ENCODE data around the gene TMUB1. TPM values are rescaled to one million over a fixed set of nuclear protein-coding genes. Genes with fewer than 3 reads are reported as not detected.

Gene TMUB1
- total and polyA plus RNA-seq, 12 donors = 18.5 to 88.2 (median 26.1) TPM

DNA sequence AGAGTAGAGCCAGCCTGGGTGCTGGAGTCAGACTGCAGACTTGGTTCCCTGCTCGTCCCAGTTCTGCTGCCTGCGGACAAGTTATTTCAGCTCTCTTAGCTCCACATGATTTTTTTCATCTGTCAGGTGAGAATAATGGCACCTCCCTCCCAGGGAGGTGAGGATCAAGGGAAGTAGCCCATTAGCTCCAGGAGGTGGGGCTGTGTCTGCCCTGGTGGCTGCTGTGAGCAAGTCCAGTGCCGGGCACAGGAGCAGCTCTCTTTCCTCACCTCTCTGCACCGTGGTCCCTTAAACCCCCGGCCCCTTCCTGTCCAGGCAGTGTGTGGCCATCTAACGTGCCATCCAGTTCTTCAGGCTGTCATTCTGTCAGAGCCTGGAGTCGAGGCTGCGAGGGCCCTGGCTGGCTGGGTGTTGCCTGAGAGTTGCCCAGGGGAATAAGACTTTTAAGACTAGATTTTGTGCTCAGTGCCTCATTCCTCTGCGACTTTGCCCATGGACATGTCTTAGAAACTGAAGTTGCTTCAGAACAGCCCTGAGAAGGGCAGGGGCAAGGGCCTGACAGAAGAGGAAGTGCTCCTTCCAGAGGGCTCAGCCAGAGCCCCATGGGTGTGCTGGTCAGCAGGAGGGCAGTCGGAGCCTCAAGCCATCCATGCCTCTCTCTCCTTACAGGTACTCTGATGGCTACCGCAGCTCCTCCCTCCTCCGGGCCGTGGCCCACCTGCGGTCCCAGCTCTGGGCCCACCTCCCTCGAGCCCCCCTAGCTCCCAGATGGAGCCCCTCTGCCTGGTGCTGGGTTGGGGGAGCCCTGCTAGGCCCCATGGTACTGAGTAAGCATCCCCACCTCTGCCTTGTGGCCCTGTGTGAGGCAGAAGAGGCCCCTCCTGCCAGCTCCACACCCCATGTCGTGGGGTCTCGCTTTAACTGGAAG, 50.1 kb downstream of the TMUB1 start:
- ATAC-seq (no peak), DNase-seq (no peak)
- no peak overlapping the region for H3K4me3 ChIP-seq
- H3K27me3 ChIP-seq = no peaks in the 10 kb centered on the region
- intact Hi-C loops (cut with DNase I) = loop anchor here in 3 of 10 donors (5.0 to 10.0 kb wide), 2 partner anchors 72 to 79 kb away; no protein-coding TSS in a partner anchor
- H3K4me1 ChIP-seq = peaks cover 0 to 28% (median 16%) of the 10 kb centered on the region in 9 donors
- H3K9me3 ChIP-seq = no peaks in the 10 kb centered on the region
- no peak for TF ChIP-seq CTCF (IDR thresholded peaks at IDR 0.05)
- H3K36me3 ChIP-seq = peaks cover 0 to 62% (median 12%) of the 10 kb centered on the region in 9 donors
- no peak overlapping the region for H3K27ac ChIP-seq
- WGBS, 2 donors = 89 to 92% methylated on average over 17 of the region's 17 CpGs

Other genes with a start within 250 kb of the TMUB1 start
- gene AOC1, start 231.0 kb downstream of the TMUB1 start, total RNA-seq = 1 to 10 TPM in 1 of 10 donors, under 1 TPM in 7, not detected in 2; 0.09 to 1.2 (median 0.37) TPM
- gene AOC1, start 231.0 kb downstream of the TMUB1 start, polyA plus RNA-seq = under 1 TPM in 1 of 2 donors, not detected in 1; 0.04 TPM
- 100 to 1,000 TPM in 1 of 10 donors, 10 to 100 TPM in 9; 63.2 to 126 (median 78.4) TPM for gene KCNH2, start 105.2 kb downstream of the TMUB1 start, total RNA-seq
- gene KCNH2, start 105.2 kb downstream of the TMUB1 start, polyA plus RNA-seq = 10 to 100 TPM; 50.2 to 99.9 TPM
- 10 to 100 TPM in 9 of 10 donors, 1 to 10 TPM in 1; 10.0 to 53.3 (median 13.3) TPM for gene NOS3, start 92.5 kb downstream of the TMUB1 start, total RNA-seq
- gene NOS3, start 92.5 kb downstream of the TMUB1 start, polyA plus RNA-seq = 10 to 100 TPM; 11.1 to 25.5 TPM
- gene ATG9B, start 59.0 kb downstream of the TMUB1 start, total RNA-seq = under 1 TPM in 3 of 10 donors, not detected in 7; 0.09 to 0.39 (median 0.10) TPM
- gene ATG9B, start 59.0 kb downstream of the TMUB1 start, polyA plus RNA-seq = under 1 TPM; 0.45 to 0.59 TPM
- 10 to 100 TPM; 20.9 to 32.4 (median 24.6) TPM for gene ABCB8, start 55.0 kb downstream of the TMUB1 start, total RNA-seq
- gene ABCB8, start 55.0 kb downstream of the TMUB1 start, polyA plus RNA-seq = 10 to 100 TPM; 16.7 to 42.2 TPM
- gene ASIC3, start 35.0 kb downstream of the TMUB1 start, total RNA-seq = 10 to 100 TPM in 1 of 10 donors, 1 to 10 TPM in 9; 3.2 to 12.5 (median 5.6) TPM
- 10 to 100 TPM in 1 of 2 donors, 1 to 10 TPM in 1; 3.7 to 38.8 TPM for gene ASIC3, start 35.0 kb downstream of the TMUB1 start, polyA plus RNA-seq
- gene CDK5, start 25.6 kb downstream of the TMUB1 start, total RNA-seq = 10 to 100 TPM in 1 of 10 donors, 1 to 10 TPM in 9; 5.2 to 11.3 (median 7.8) TPM
- gene CDK5, start 25.6 kb downstream of the TMUB1 start, polyA plus RNA-seq = 1 to 10 TPM; 5.0 to 7.7 TPM
- 10 to 100 TPM; 36.0 to 80.5 (median 47.6) TPM for gene SLC4A2, start 23.9 kb downstream of the TMUB1 start, total RNA-seq
- gene SLC4A2, start 23.9 kb downstream of the TMUB1 start, polyA plus RNA-seq = 100 to 1,000 TPM; 101 to 109 TPM
- 100 to 1,000 TPM in 1 of 10 donors, 10 to 100 TPM in 9; 65.0 to 107 (median 75.6) TPM for gene FASTK, start 2.7 kb downstream of the TMUB1 start, total RNA-seq
- 100 to 1,000 TPM in 1 of 2 donors, 10 to 100 TPM in 1; 82.7 to 246 TPM for gene FASTK, start 2.7 kb downstream of the TMUB1 start, polyA plus RNA-seq
- gene AGAP3, start 3.0 kb upstream of the TMUB1 start, total RNA-seq = 10 to 100 TPM; 40.5 to 93.4 (median 50.3) TPM
- gene AGAP3, start 3.0 kb upstream of the TMUB1 start, polyA plus RNA-seq = 10 to 100 TPM; 40.2 to 67.5 TPM
- gene GBX1, start 84.2 kb upstream of the TMUB1 start, total RNA-seq = 1 to 10 TPM in 2 of 10 donors, under 1 TPM in 5, not detected in 3; 0.30 to 2.0 (median 0.93) TPM
- 1 to 10 TPM in 1 of 2 donors, under 1 TPM in 1; 0.04 to 1.0 TPM for gene GBX1, start 84.2 kb upstream of the TMUB1 start, polyA plus RNA-seq
- gene ASB10, start 103.8 kb upstream of the TMUB1 start, total RNA-seq = 10 to 100 TPM; 17.5 to 44.6 (median 29.1) TPM
- gene ASB10, start 103.8 kb upstream of the TMUB1 start, polyA plus RNA-seq = 10 to 100 TPM in 1 of 2 donors, 1 to 10 TPM in 1; 7.2 to 63.4 TPM
- gene H2BK1, start 127.0 kb upstream of the TMUB1 start, total RNA-seq = not detected
- gene H2BK1, start 127.0 kb upstream of the TMUB1 start, polyA plus RNA-seq = not detected
- gene ABCF2, start 143.7 kb upstream of the TMUB1 start, total RNA-seq = 10 to 100 TPM; 25.2 to 33.8 (median 29.5) TPM
- gene ABCF2, start 143.7 kb upstream of the TMUB1 start, polyA plus RNA-seq = 10 to 100 TPM; 13.0 to 35.2 TPM
- gene CHPF2, start 149.0 kb upstream of the TMUB1 start, total RNA-seq = 10 to 100 TPM; 12.1 to 22.4 (median 17.4) TPM
- 10 to 100 TPM; 19.2 to 20.9 TPM for gene CHPF2, start 149.0 kb upstream of the TMUB1 start, polyA plus RNA-seq
- gene SMARCD3, start 165.2 kb upstream of the TMUB1 start, total RNA-seq = 100 to 1,000 TPM in 5 of 10 donors, 10 to 100 TPM in 5; 78.0 to 119 (median 97.6) TPM
- 100 to 1,000 TPM in 1 of 2 donors, 10 to 100 TPM in 1; 77.7 to 175 TPM for gene SMARCD3, start 165.2 kb upstream of the TMUB1 start, polyA plus RNA-seq